HG03342 (cell line): Measurements from ENCODE around the gene CRYBG2.

Experiments
- ATAC-seq: cut with Tn5 transposase; IDR thresholded peaks from one replicate; pipeline ENCODE4 v1.9.1; 2021; ENCODE audit warnings: mild to moderate bottlenecking, moderate library complexity; ENCODE audit not compliant: unreplicated experiment

CRYBG2 gene

GRCh38 chr1:26372039-26372438 is 18.1 kb upstream of the CRYBG2 start:
- ATAC-seq: no peak

- no peak for ATAC-seq
Measured at GRCh38 chr1:26370591-26371382, 16.9 kb upstream of the CRYBG2 start.

GRCh38 chr1:26368486-26368885 is 14.6 kb upstream of the CRYBG2 start:
- ATAC-seq: no peak

GRCh38 chr1:26368006-26368405 is 14.1 kb upstream of the CRYBG2 start:
- no peak for ATAC-seq

GRCh38 chr1:26367441-26367840 is 13.5 kb upstream of the CRYBG2 start:
- no peak for ATAC-seq

GRCh38 chr1:26364956-26365355 is 11.0 kb upstream of the CRYBG2 start:
- no peak for ATAC-seq

- ATAC-seq: peak; percentile 53
Measured at GRCh38 chr1:26363549-26364448, 9.9 kb upstream of the CRYBG2 start.

- no peak for ATAC-seq
Measured at GRCh38 chr1:26362331-26362730, 8.4 kb upstream of the CRYBG2 start.

- ATAC-seq: no peak
Measured at GRCh38 chr1:26361605-26362122, 7.7 kb upstream of the CRYBG2 start.

GRCh38 chr1:26360807-26361604 is 7.1 kb upstream of the CRYBG2 start:
- ATAC-seq: no peak

GRCh38 chr1:26359981-26360806 is 6.3 kb upstream of the CRYBG2 start:
- no peak for ATAC-seq

GRCh38 chr1:26358411-26359384 is 4.8 kb upstream of the CRYBG2 start:
- ATAC-seq: no peak

GRCh38 chr1:26357121-26357602 is 3.2 kb upstream of the CRYBG2 start:
- ATAC-seq: no peak

- no peak for ATAC-seq
Measured at GRCh38 chr1:26356106-26356505, 2.2 kb upstream of the CRYBG2 start.

- no peak for ATAC-seq
Measured at GRCh38 chr1:26354972-26355371, 1.0 kb upstream of the CRYBG2 start.

GRCh38 chr1:26353210-26353859 is 595 bp downstream of the CRYBG2 start:
- no peak for ATAC-seq

- ATAC-seq: no peak
Measured at GRCh38 chr1:26352338-26352679, 1.6 kb downstream of the CRYBG2 start.

- no peak for ATAC-seq
Measured at GRCh38 chr1:26351590-26352337, 2.2 kb downstream of the CRYBG2 start.
